ENCODE data around the gene ABI1. TPM values are rescaled to one million over a fixed set of nuclear protein-coding genes. Genes with fewer than 3 reads are reported as not detected.

The ABI1 gene
- total and polyA plus RNA-seq, 2 of the 13 experiments (the other 11 are each of a cell fraction or from before 2014, with no cell fraction given), result 20.9 to 22.9 TPM

DNA sequence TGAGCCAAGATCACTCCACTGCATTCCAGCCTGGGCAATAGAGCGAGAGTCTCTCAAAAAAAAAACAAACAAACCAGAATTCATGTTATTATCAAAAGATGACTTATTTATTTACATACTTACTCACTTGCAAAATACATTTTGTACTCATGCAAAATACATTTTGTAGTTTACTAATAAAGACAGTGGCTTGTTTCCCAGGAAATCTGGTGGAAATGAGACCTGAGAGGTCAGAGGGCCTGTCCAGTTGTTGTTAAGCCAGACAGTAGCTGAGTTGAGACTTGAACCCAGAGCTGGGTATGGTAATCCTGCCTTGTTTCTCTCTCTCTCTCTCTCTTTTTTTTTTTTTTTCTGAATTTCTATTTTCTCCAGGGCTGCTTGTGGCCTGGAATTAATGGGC is 133.8 kb downstream of the ABI1 start:
- Histone ChIP-seq H3K9ac (ENCODE audit: insufficient read depth, low read depth, low read length) (no peak overlapping the region), H3K27ac (ENCODE audit: extremely low read length, insufficient read depth, low read length) (no peak overlapping the region), H3K27me3 (ENCODE audit: control insufficient read depth in 1 of 2, insufficient read depth in 2 of 2, low read length in 2 of 2) (no peaks in the 10 kb centered on the region), H4K20me1 (ENCODE audit: insufficient read depth, low read length) (no peaks in the 10 kb centered on the region), H3K79me2 (ENCODE audit: insufficient read depth, low read length) (no peaks in the 10 kb centered on the region), H2AFZ (ENCODE audit: low read length) (no peak overlapping the region), H3K4me3 (replicated peaks in 1 of 3; ENCODE audit: insufficient read depth in 1 of 3, low read depth in 2 of 3, low read length in 3 of 3) (no peak overlapping the region), H3K4me1 (ENCODE audit: insufficient read depth, low read length) (no peaks in the 10 kb centered on the region), H3K9me3 (ENCODE audit: low read length) (no peaks in the 10 kb centered on the region), H3K36me3 (replicated peaks in 1 of 2; ENCODE audit: control insufficient read depth in 1 of 2, insufficient read depth in 2 of 2, low read length in 2 of 2) (peaks cover 8 to 47% of the 10 kb centered on the region in 2 experiments; a peak in 4 of 5 replicates), H3K4me2 (ENCODE audit: low read depth, low read length) (no peak overlapping the region)
- CTCF ChIA-PET (ENCODE audit: low intra/inter-chr PET ratio, low total read pairs), result interaction anchor here (2.2 kb wide), 1 partner anchor 155 kb away, joined by 20 read pairs; no protein-coding TSS in a partner anchor
- no peak for FAIRE-seq
- no peak for TF ChIP-seq ZNF709 (CRISPR knock-in tag; IDR thresholded peaks at IDR 0.05)
- TF ChIP-seq, protein P1, sequence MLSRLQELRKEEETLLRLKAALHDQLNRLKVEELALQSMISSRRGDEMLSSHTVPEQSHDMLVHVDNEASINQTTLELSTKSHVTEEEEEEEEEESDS (CRISPR knock-in tag; IDR thresholded peaks at IDR 0.05; ENCODE audit: borderline replicate concordance), result no peak
- TF ChIP-seq, protein P2, sequence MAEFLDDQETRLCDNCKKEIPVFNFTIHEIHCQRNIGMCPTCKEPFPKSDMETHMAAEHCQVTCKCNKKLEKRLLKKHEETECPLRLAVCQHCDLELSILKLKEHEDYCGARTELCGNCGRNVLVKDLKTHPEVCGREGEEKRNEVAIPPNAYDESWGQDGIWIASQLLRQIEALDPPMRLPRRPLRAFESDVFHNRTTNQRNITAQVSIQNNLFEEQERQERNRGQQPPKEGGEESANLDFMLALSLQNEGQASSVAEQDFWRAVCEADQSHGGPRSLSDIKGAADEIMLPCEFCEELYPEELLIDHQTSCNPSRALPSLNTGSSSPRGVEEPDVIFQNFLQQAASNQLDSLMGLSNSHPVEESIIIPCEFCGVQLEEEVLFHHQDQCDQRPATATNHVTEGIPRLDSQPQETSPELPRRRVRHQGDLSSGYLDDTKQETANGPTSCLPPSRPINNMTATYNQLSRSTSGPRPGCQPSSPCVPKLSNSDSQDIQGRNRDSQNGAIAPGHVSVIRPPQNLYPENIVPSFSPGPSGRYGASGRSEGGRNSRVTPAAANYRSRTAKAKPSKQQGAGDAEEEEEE (CRISPR knock-in tag; IDR thresholded peaks at IDR 0.05; ENCODE audit: borderline replicate concordance), result no peak
- POLR2A ChIA-PET, result no interaction called here
- no TSS peak for BruUV-seq (replicated peaks)
- WGBS (ENCODE audit: low lambda C conversion rate), result 90% methylated on average over 1 of the region's 1 CpG
- no peak for DNase-seq (ENCODE audit: low spot score)
- intact Hi-C loops (cut with micrococcal nuclease; ENCODE audit: unreplicated experiment), result loop anchor here (5.0 kb wide), 1 partner anchor 390 kb away; no protein-coding TSS in a partner anchor
- no peak for ATAC-seq
- in situ Hi-C loops (cut with HindIII; ENCODE audit: extremely low pct_ligation_motif_present, low pct_unique_long_range_greater_than_20kb), result loop anchor here (5.0 kb wide), 1 partner anchor 150 kb away; no protein-coding TSS in a partner anchor
